ENCODE data around the gene TBC1D2.

The TBC1D2 gene

GRCh38 chr9:98157372-98157771 lies 98.1 kb downstream of the TBC1D2 start:
- DNase-seq: no peak

GRCh38 chr9:98154678-98155077 lies 100.8 kb downstream of the TBC1D2 start:
- no peak for DNase-seq

GRCh38 chr9:98152526-98152925 lies 102.9 kb downstream of the TBC1D2 start:
- DNase-seq: no peak

DNA sequence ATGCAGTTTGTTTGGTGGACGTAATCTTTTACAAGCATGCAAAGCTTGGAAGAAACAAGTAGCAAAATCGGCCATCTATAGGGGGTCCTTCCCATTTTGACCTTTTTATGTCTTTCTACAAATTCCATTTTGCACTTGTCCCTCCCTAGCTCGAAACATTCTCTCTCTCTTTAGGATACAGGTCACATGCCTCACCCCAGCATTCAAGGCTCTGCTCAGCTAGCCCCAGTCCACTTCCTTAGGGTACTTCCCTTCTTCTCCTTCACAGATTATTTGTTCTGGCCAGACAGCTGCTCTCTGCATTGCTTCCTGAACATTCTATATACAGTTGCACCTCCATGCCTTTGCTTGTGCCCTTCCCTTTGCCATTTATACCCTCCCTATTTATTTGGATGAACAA lies 104.7 kb downstream of the TBC1D2 start:
- DNase-seq: no peak

- DNase-seq: no peak
Observed at GRCh38 chr9:98150164-98150563, 105.3 kb downstream of the TBC1D2 start.

- no peak for DNase-seq
Observed at GRCh38 chr9:98149422-98149821, 106.0 kb downstream of the TBC1D2 start.
